Measurements from ENCODE around the gene C3orf22. TPM values are rescaled to one million over a fixed set of nuclear protein-coding genes. Genes with fewer than 3 reads are reported as not detected.
A peak's percentile ranks its signal among the peaks of the same experiment; 100 is the strongest.

Gene C3orf22
- total and polyA plus RNA-seq, 12 donors, result 0.26 TPM; not detected in 11

DNA sequence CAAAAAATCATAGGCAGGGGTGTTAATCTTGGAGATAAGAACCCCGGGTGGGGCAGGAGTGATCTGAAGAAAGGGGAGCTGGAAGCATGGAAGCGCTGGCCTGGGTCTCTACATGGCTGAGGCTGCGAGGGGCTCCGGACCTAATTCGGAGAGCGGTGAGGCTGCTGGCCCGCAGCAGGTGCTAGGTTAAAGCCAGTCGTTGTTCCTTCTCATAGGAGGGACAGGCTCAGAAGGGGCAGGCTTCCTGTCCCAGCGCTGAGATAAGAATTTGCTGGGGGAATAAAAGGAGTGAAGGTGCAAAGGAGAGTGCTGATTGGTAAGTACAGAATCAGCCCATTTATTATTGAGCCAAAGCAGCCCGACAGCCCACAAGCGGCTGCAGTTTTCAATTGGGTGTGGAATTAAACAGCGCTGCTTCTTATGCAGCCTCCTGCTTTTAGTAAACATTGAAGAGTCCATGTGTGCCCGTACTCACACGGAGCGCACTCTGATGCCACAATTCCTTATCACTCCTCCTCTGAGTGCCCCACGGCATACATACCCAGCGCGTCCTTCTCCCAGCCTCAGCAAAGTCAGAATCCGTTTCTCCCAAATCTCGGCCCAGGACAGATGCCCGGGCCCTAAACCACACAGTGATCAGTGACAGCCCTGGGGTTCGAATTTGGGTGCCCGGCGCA, 17.6 kb downstream of the C3orf22 start:
- H3K27ac ChIP-seq, result peak overlapping the region in 1 of 10 donors; percentile 78
- H3K9me3 ChIP-seq, result no peaks in the 10 kb centered on the region
- intact Hi-C loops (cut with DNase I), result no loop called here
- peak overlapping the region in 1 of 10 donors; percentile 12 for H3K4me3 ChIP-seq
- 69 to 76% methylated on average over 24 of the region's 24 CpGs for WGBS, 2 donors
- no peak for DNase-seq
- H3K36me3 ChIP-seq, result no peaks in the 10 kb centered on the region
- no peak for ATAC-seq
- peaks cover 0 to 43% (median 25%) of the 10 kb centered on the region in 7 donors for H3K27me3 ChIP-seq
- H3K4me1 ChIP-seq, result peaks cover 0 to 16% (median 0%) of the 10 kb centered on the region in 9 donors
- TF ChIP-seq, protein P1, sequence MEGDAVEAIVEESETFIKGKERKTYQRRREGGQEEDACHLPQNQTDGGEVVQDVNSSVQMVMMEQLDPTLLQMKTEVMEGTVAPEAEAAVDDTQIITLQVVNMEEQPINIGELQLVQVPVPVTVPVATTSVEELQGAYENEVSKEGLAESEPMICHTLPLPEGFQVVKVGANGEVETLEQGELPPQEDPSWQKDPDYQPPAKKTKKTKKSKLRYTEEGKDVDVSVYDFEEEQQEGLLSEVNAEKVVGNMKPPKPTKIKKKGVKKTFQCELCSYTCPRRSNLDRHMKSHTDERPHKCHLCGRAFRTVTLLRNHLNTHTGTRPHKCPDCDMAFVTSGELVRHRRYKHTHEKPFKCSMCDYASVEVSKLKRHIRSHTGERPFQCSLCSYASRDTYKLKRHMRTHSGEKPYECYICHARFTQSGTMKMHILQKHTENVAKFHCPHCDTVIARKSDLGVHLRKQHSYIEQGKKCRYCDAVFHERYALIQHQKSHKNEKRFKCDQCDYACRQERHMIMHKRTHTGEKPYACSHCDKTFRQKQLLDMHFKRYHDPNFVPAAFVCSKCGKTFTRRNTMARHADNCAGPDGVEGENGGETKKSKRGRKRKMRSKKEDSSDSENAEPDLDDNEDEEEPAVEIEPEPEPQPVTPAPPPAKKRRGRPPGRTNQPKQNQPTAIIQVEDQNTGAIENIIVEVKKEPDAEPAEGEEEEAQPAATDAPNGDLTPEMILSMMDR (IDR thresholded peaks at IDR 0.05), result no peak

DNA sequence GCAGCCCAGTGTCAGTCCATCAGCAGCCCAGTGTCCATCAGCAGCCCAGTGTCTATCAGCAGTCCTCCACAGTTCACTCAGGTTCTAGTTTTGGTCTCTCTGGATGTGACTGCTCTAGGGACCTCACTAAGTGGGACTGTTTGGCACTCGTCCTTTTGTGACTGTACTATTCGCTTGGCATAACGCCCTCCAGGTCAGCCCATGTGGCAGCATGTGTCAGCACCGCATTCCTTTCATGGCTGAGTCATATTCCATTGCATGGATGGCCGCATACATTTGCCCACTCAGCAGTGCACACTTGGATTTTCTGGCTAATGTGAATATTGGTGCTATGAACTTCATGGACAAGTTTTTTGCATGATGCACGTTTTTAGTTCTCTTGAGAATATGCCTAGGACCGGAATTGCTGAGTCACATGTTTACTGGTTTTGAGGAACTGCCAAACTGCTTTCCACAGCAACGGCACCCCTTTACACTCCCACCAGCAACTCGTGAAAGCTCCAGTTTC, 18.3 kb downstream of the C3orf22 start:
- DNase-seq (peak in 1 of 2 donors; percentile 34), ATAC-seq (peak; percentile 29 to 69 (median 59))
- Histone ChIP-seq H3K4me3 (no peak overlapping the region), H3K27ac (peak overlapping the region in 1 of 10 donors; percentile 78), H3K36me3 (no peaks in the 10 kb centered on the region), H3K9me3 (no peaks in the 10 kb centered on the region), H3K27me3 (peaks cover 0 to 43% (median 25%) of the 10 kb centered on the region in 7 donors), H3K4me1 (peaks cover 0 to 16% (median 0%) of the 10 kb centered on the region in 9 donors)
- TF ChIP-seq, protein P1 (IDR thresholded peaks at IDR 0.05), result no peak
- intact Hi-C loops (cut with DNase I), result no loop called here
- 30 to 31% methylated on average over 9 of the region's 9 CpGs for WGBS, 2 donors

DNA sequence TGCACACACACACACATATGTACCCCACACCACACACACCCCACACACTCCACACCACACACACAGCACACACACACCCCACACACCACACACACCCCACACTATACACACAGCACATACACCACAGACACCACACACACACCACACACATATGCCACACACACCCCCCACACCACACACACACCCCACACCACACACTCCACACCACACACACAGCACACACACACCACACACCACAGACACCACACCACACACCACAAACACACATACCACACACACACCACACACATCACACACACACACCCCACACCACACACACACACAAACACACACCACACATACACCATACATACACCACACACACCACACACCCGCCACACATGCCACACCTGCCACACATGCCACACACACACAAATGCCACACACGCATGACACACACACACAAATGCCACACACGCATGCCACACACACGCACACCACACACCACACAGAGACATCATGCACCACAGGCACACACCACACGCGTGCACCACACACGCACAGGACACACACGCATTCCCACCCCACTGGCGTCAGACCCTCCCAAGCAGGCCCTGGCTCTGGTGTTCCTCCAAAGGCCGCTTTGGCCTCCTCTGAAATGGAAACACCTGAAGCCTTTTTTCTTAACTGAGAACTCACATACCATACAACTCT, 19.0 kb downstream of the C3orf22 start:
- 90 to 95% methylated on average over 10 of the region's 10 CpGs for WGBS, 2 donors
- TF ChIP-seq, protein P1 (IDR thresholded peaks at IDR 0.05), result no peak
- Histone ChIP-seq H3K4me1 (peaks cover 0 to 16% (median 0%) of the 10 kb centered on the region in 9 donors), H3K36me3 (no peaks in the 10 kb centered on the region), H3K9me3 (no peaks in the 10 kb centered on the region), H3K27me3 (peaks cover 0 to 43% (median 25%) of the 10 kb centered on the region in 7 donors), H3K27ac (peak overlapping the region in 1 of 10 donors; percentile 78), H3K4me3 (no peak overlapping the region)
- ATAC-seq, result no peak
- intact Hi-C loops (cut with DNase I), result no loop called here
- DNase-seq, result no peak

DNA sequence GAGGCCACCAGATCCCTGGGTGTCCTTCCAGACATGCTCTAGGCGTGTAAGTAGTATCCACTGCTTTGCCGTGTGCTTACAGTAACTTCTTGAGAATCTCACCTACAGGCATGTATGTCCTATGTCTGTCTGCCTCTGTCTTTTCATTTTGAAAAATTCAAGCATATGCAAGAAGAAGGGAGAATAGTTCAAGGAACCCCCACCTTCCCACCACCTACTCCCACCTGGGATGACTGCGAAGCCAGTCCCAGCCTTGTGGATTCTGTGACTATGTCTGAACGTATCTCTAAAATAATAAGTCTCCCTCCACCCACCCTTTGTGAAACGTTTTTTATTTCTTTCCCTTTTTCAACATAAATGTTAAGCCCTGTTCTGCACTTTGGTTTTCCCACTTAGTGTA, 19.8 kb downstream of the C3orf22 start:
- DNase-seq, result no peak
- peaks cover 0 to 16% (median 0%) of the 10 kb centered on the region in 9 donors for H3K4me1 ChIP-seq
- no peaks in the 10 kb centered on the region for H3K9me3 ChIP-seq
- 57 to 61% methylated on average over 5 of the region's 5 CpGs for WGBS, 2 donors
- peaks cover 0 to 42% (median 25%) of the 10 kb centered on the region in 7 donors for H3K27me3 ChIP-seq
- no peak for ATAC-seq
- no peaks in the 10 kb centered on the region for H3K36me3 ChIP-seq
- TF ChIP-seq, protein P1 (IDR thresholded peaks at IDR 0.05), result no peak
- intact Hi-C loops (cut with DNase I), result no loop called here
- no peak overlapping the region for H3K27ac ChIP-seq
- no peak overlapping the region for H3K4me3 ChIP-seq

Measured in heart right ventricle (tissue), 16 donors.